Fibroblast of skin of abdomen (primary cell): Measurements from ENCODE around the gene NLRP14.

Source experiments
- DNase-seq: peaks from one replicate; pipeline ENCODE4 v3.0.0-alpha.2; 2013

Gene NLRP14

GRCh38 chr11:7057641-7058040 is 37.4 kb downstream of the NLRP14 start:
- DNase-seq, result no peak

DNA sequence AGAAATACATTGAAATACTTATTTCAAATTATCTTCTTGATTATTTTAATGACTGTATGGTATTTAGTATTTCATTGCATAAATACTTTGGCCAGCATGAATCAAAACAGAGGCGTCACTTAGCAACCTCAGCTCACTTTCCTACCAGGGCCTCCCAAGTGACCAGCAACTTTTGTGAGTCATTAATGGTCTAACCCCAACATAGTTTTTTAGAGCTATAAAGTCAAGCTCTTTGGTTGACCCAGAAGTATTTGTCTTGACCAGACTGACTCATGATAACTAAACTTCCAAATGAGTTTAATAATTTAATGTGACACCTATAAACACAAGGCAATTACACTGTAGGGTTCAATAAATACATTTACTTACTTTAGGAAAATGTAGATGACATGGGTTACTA is 40.6 kb downstream of the NLRP14 start:
- peak; percentile 6 for DNase-seq

DNA sequence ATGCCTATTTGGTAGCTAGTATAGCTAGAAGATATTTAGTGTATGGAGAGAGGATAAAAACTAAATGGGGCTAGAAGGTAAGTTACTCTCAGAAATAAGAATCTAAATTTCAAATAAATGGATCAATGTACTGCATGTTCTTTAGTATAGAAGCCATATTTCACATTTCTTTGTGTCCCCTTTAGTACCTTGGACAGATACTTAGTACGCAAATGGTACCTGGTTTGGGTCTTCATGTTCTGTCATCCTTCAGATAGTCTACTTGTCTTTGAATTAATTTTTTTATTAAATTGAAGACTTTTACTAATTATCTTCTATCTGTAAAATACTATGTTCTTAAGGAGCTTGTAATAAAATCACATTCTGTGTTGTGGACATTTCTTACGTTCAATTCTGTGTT is 42.3 kb downstream of the NLRP14 start:
- no peak for DNase-seq

- no peak for DNase-seq
Measured at GRCh38 chr11:7072401-7073028, 52.2 kb downstream of the NLRP14 start.

DNA sequence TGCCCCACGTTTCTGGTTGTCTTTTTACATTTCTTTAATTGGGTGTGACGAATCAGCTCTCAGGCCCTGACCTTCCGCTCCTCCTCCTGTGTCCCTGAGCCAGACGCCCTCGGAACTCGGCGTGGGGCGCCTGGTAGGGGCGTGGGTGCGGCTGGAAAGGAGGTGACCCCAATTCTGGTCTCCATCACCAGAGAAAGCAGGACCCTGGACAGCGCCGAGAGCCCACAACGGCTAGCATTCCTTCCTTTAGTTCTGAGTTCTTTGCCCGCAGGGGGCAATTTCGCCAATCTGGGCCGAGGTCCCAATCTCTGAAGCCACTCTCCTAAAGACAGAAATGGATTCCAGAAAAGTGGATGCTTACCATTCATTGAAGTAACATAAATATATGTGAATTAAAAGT is 56.8 kb downstream of the NLRP14 start:
- no peak for DNase-seq

DNA sequence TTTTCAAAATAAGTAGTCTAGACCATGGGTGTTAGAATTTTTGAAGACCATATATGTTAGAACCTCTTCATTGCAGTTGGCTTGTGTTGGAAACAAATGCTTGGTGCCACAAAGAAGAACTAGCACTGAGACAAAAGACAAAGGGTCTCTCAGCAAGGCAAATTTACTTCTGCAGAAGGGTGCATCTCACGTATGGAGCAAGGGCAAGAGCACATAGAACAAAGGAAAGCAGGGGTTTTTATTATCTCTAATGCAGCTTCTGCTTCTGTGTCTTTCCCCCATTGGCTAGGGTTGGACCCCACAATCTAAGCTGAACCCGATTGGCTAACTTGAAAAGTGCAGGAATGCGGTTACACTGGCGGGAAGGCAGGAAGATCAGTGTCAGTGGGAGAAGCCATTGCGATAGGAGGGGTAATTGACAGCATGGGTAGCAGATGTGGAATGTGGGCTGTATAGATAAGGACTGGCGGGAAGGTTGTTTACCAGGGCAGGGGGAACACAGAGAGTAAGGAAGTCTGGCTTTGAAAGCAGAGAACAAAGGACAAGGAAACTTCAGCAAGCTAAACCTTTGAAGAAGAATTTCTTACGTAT is 59.4 kb downstream of the NLRP14 start:
- no peak for DNase-seq

DNA sequence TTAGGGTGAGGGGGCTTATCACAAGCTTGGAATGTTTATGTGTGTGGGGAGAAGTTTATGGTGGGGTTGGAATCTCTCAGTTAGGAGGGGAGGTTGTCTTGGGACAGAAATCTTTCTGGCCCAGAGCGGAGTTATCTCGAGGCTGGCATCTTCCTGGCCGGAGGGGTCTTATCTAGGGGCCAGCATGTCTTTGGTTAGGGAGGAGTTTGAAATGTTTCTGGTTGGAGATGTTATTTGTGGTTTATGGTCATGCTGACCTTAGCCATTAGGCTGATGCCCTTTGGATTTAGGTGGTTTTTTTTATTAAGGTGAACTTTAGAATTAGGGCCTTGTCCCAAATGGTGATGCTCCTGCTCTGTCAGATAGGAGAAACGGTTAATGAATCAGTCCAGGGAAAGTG is 60.6 kb downstream of the NLRP14 start:
- DNase-seq, result no peak

GRCh38 chr11:7081441-7081840 is 61.2 kb downstream of the NLRP14 start:
- DNase-seq, result no peak

DNA sequence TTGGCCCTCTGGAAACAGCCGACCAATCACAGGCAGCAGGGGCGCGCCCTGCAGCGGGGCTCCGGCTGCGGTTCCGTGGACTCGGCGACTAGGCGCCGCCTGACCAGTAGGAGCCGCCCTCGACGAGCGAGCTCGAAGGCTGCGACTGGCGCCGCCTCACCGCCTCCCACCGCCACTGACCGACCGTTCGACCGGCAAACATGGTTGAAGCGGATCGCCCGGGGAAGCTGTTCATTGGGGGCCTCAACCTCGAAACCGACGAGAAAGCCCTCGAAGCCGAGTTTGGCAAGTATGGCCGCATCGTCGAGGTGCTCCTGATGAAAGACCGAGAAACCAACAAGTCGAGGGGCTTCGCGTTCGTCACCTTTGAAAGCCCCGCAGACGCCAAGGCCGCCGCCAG is 68.6 kb downstream of the NLRP14 start, which contains the start of gene RBMXL2:
Gene RBMXL2, plus strand, starts transcription at position 78 of the 400 bp plus-strand sequence. Its CDS starts 123 bp downstream, at position 201.
- no peak for DNase-seq

GRCh38 chr11:7089328-7090251 is 69.3 kb downstream of the NLRP14 start:
- DNase-seq, result no peak

GRCh38 chr11:7098235-7098832 is 78.1 kb downstream of the NLRP14 start:
- DNase-seq, result peak; percentile 37

DNA sequence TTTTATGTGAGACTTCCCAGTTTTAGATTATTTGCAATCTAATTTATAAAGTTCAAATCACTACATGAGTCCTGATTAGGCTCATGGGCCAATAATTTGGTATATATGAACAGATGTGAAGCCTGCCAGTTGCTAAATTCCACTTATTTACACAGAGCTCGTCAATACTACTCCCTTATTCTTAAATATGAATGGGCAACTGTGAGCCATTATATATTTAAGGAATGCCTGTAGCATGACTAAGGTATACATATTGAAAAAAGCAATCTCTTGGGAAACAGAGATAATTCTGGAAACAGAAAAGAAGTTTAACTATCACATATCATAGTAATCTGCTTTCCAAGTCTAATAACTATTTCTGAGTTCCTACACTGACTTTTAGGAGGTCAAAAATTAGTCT is 95.5 kb downstream of the NLRP14 start:
- peak; percentile 25 for DNase-seq

DNA sequence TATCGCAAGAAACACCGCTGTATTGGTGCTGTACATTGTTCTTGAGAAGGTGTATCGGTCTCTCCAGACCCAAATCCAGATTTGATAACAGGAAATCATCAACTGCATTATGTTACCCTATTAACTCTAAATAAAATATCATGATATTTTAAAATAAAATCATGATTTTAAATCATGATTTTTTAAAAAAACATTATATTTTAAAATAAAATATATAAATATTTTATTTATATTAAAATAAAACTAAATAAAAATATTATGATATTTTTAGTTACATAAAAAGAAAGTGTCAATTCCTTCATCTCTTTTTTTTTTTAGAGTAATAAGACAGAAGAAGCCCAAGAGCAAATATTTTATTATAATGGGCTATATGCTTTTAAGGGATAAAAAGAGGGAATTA is 96.1 kb downstream of the NLRP14 start:
- DNase-seq, result no peak
